ENCODE results near the gene TMEM19.

DNA sequence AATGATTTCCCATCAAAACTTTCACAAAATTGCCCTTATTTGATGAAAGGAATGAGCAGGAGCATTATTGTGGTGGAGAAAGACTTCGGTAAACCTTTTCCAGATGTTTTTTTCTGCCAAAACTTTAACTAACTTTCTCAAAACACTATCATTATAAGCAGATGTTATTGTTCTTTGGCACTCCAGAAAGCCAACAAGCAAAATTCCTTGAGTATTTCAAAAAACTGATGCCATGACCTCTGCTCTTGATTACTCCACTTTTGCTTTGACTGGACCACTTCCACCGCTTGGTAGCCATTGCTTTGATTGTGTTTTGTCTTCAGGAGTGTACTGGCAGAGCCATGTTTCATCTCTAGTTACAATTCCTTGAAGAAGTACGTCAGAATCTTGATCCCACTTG, 39.1 kb downstream of the TMEM19 start:
- TF ChIP-seq, protein P1, sequence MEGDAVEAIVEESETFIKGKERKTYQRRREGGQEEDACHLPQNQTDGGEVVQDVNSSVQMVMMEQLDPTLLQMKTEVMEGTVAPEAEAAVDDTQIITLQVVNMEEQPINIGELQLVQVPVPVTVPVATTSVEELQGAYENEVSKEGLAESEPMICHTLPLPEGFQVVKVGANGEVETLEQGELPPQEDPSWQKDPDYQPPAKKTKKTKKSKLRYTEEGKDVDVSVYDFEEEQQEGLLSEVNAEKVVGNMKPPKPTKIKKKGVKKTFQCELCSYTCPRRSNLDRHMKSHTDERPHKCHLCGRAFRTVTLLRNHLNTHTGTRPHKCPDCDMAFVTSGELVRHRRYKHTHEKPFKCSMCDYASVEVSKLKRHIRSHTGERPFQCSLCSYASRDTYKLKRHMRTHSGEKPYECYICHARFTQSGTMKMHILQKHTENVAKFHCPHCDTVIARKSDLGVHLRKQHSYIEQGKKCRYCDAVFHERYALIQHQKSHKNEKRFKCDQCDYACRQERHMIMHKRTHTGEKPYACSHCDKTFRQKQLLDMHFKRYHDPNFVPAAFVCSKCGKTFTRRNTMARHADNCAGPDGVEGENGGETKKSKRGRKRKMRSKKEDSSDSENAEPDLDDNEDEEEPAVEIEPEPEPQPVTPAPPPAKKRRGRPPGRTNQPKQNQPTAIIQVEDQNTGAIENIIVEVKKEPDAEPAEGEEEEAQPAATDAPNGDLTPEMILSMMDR (IDR thresholded peaks at IDR 0.05): no peak
- no peak for TF ChIP-seq POLR2A (IDR thresholded peaks at IDR 0.05)
